Stimulated activated CD4-positive, alpha-beta T cell treated with anti-CD3 and anti-CD28 coated beads, Interleukin-2, amount 100 ng/mL, for 4 hours (primary cell): ENCODE results near the gene GPR142.
A peak's percentile ranks its signal among the peaks of the same experiment; 100 is the strongest.

Experiments
- DNase-seq: peaks from one replicate; pipeline ENCODE4 v3.0.0-alpha.2; 2020; ENCODE audit warnings: low read depth

Gene GPR142

DNA sequence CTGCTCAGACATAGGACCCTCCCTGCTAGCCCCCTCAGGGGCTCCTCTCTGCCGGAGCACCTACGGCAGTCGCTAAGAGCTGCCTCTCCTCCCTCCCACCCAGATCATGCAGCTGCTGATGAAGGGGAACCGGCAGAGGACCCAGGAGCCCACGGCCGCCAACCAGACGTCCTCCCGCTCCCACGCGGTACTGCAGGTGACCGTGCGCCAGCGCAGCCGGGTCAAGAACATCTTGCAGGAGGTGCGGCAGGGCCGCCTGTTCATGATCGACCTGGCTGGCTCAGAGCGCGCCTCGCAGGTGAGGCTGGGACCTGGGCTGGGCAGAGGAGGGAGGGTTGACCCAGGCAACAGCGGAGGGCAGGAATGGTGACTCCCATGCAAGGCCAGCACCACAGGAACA lies 22.6 kb upstream of the GPR142 start:
- no peak for DNase-seq

DNA sequence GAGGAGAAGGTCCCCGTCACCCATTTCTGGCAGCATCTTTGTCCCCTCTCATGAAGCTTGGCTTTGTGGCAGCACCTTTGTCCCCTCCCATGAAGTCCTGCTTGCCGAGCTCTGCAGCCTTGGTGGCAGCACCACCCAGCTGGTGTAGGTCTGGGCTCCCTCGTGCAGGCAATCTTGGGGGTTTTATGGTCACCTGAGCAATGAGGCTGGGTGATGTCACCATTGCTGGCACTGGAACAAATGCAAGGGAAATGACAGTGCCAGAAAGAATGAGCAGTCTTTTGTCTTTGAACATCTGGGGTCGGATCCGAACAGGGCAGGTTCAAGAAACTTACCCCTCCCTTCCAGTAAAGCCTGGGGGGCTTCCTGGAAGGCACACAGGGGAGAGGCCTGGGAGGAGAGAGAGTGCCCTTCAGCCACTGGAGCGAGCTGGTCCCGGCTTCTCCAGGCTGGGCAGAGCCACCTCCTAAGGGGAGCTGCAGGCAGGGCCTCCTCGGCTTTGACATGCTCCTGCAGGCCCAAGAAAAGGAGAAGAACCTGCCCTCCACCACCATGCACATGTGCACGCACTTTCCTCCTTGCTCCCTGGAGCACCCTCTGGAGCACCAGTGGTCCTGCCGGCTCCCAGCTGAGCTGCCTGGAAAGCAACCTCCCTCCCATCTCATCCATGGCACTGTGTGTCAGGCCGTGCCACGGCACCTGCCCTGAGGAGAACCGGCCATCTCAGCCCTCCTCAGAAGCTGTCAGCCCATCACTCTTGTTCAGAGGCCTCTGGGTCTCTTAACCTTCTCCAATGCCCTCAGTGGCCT lies 21.7 kb upstream of the GPR142 start:
- DNase-seq, result no peak

DNA sequence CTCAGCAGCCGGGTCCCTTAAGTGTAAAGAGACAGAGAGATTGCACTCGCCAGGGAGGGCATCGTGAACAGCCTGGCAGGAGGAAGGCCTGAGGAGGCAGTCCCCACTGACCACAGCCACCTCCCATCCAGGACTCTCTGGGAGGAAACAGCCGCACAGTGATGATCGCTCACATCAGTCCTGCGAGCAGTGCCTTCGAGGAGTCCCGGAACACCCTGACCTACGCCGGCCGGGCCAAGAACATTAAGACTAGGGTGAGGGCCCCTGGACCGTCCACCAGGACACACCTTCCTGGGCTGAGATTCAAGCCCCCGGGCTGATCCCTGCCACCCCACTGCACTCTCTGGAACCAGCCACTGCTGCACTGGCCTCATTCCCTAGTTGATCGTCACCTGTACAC lies 19.7 kb upstream of the GPR142 start:
- DNase-seq, result no peak

DNA sequence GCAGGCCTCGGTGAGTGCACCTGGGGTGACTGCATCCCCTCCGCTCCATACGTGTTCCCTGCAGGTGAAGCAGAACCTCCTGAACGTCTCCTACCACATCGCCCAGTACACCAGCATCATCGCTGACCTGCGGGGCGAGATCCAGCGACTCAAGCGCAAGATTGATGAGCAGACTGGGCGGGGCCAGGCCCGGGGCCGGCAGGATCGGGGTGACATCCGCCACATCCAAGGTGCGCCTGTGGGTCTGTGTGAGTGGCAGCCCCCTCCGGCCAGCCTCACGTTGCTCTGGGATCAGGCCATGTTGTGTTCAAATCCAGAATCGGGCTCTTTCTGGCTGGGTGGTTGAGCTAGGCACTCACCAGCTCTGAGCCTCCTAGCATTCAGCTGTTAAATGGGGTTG lies 18.2 kb upstream of the GPR142 start:
- no peak for DNase-seq

DNA sequence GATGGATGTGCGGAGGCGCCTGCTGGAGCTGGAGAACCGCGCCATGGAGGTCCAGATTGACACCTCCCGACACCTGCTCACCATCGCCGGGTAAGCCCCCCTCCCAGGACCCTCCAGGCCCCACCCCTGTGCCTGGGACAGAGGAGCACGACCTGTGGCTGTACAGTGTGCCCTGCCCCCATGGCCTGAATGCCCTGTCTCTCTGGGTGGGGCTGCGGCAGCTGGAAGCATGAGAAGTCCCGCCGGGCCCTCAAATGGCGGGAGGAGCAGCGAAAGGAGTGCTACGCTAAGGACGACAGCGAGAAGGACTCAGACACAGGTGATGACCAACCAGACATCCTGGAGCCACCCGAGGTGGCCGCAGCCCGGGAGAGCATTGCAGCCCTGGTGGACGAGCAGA lies 16.8 kb upstream of the GPR142 start:
- no peak for DNase-seq

DNA sequence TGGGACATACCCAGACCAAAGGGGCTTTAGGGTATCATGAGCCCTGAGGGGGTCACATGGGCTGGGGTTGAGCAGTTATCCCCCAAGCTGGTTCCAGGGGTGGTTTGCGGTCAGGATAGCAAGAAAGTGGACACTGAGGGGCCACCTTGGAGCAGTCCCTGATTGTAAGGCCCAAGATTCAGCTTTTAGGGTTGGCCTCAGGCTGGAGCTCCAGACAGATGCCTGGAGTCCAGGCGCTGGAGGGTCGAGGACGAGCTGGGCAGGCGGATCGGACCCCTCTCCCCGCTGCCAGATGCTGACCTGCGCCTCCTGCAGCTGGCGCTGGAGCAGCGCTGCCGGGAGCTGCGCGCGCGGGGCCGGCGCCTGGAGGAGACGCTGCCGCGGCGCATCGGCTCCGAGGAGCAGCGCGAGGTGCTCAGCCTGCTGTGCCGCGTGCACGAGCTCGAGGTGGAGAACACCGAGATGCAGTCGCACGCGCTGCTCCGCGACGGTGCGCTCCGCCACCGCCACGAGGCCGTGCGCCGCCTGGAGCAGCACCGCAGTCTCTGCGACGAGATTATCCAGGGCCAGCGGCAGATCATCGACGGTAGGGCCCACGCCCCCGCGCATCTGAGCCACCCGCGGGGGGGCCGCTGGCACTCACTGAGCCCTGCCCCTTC lies 15.6 kb upstream of the GPR142 start:
- no peak for DNase-seq

DNA sequence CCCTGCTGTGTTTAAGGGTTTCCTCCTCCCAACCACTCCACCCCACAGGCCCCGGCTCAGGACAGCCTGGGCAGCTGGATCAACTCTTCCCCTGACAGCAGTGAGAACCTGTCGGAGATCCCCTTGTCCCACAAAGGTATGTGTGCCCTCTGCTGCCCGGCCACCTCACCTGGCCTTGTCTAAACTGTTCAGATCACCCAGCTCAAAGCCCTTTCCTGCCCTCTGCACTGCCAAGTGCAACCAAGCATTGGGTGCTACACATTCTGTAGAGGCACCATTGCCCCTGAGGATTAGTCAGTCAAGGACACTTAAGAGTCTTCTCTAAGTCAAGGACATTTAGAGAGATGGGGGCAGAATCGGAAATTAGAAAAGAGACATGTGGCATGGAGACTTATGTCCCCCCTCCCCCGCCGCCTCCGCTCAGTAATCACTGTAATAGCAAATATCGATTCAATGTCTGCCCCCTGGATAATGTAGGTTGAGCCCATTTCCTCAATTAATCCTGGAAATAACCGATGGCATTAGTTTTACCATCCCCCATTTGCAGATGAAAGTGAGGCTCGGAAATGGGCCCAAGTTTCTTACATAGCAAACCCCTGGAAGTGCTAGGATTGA lies 13.8 kb upstream of the GPR142 start:
- no peak for DNase-seq

DNA sequence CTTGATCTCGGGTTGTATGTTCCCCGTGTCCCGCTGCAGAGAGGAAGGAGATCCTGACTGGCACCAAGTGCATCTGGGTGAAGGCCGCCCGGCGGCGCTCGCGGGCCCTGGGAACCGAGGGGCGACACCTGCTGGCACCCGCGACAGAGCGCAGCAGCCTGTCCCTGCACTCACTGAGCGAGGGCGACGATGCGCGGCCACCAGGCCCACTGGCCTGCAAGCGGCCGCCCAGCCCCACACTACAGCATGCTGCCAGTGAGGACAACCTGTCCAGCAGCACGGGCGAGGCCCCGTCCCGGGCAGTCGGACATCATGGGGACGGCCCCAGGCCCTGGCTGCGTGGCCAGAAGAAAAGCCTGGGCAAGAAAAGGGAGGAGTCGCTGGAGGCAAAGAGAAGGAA lies 13.2 kb upstream of the GPR142 start:
- no peak for DNase-seq

DNA sequence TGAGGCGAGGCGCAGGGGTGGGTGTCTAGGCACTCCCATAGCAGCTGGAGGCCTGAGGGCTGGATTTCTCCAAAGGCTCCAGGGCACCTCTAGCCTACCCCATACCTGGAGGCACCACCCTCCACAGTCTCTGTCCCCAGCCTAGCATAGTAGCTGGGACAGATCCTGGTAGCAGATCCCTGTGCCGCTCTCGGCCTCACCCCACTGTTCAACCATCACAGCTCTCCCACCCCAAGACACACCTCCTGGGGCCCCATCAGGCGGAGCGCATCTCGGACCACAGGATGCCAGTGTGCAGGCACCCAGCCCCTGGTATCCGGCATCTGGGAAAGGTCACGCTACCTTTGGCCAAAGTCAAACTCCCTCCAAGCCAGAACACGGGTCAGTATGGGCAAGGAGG lies 12.7 kb upstream of the GPR142 start:
- DNase-seq, result no peak

DNA sequence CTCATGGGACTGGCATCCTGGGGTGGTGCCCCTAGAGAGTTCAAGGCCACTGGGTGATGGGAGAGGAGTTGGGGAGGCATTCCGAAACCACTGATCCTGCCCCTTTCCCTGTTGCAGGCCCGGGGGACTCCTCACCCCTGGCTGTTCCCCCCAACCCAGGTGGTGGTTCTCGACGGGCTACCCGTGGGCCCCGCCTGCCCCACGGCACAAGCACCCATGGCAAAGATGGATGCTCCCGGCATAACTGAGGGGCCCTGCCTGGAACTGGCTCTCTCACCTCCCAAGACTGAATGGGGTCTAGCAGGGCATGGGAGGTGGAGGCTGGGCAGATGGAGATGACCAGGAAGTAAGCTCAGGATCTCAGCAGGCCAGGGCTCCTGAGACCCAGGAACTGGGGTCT lies 12.2 kb upstream of the GPR142 start:
- no peak for DNase-seq

DNA sequence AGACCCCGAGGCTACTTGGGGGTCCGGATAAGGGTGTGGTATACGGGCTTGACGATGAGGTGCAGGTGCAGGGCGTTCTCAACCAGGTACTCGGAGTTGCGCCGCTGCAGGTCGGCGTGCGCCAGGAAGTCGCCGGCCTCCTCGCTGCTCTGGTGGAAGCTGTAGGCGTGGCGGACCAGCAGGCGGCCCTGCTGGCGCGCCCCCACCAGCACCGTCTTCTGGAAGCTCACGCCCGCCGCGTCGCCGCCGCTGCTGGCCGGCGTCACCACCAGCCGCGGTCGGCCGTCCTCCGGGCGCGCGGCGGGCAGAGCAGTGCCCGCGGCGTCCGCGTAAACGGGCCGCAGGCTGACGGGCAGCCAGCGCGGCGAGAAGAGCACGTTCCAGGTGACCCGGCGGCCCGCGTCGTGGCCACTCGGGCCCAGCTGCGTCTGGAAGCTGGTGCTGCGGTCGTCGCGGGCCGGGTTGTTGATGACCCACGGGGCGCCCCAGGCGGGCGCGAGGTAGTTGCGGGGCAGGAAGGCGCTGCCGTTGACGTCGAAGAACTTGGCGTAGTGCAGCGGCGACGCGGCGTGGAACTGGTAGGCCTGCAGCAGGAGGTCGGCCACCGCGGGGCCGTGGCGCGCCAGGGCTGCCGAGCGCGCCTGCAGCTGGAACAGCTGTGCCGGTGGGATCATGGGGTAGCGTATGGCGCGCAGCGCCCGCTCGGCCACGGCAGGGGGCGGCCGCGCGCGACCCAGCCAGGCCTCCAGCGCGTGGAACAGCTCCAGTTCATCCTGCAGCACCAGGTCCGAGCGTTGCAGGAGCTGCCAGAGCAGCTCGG lies 10.4 kb upstream of the GPR142 start:
- no peak for DNase-seq

DNA sequence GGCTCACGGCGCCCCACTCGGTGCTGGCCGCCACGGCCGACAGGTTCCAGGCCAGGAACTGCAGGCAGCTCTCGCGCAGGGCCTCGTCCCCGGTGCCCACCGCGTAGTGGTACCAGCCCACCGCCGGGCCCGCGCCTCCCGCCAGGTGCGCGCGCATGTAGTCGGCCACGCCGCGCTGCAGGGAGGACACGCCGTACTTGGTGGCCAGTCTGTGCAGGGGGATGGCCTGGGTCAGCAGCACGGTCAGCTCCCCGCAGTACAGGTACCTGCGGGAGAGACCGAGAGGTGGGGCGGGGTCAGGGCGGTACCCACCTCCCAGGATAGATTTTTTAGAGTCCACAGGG lies 9.9 kb upstream of the GPR142 start:
- DNase-seq, result no peak

DNA sequence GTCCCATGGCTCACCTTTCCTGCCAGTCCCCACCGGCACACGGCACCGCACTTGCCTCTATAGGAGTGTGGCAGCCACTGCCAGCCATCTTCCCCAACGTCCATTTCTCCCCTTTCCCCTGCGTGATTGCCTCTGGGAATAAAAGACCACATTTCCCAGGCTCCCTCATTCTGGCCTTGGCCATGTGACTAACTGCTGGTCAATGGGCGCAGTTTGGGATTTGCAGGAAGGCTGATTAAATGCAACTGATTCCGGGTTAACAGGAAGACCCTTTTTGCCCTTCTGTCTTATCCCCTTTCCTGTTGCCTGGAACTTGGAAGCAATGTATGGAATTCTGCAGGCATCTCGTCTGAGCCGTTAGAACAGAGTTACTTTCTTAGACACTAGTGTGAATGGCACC lies 8.6 kb upstream of the GPR142 start:
- no peak for DNase-seq

DNA sequence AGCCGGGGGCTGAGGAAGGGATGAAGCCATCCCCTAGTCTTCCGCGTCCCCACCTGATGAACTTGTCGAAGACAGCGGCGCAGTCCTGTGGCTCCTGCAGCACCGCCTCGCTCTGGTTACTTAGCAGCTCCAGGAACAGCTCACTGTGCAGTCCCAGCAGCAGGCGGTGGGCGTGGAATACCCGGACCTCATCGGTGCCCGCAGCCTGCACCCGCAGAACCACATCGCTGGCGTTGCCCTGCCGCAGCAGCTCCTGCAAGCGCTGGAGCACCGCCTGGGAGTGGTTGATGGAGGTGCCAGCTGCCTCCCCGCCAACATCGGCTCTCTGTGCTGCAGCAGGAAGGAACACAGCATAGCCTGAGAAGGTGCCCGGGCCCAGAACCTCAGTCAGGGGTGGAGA lies 7.4 kb upstream of the GPR142 start:
- no peak for DNase-seq

DNA sequence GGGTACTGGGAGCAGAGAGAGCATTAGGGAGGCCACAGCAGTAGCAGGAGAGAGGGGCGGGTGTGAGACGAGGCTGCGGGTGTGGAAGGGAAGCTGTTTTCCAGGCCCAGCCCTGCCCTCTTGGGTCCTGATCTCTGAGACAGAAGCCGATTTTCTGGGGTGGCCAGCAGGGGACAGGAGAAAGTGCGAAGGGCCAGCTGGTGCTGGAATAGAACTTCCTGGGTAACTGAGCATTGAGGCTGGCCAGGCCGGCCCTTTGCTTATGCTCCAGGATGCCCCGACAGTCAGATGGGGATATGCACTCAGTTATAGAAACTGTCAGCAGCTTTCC lies 6.4 kb upstream of the GPR142 start:
- DNase-seq, result no peak

DNA sequence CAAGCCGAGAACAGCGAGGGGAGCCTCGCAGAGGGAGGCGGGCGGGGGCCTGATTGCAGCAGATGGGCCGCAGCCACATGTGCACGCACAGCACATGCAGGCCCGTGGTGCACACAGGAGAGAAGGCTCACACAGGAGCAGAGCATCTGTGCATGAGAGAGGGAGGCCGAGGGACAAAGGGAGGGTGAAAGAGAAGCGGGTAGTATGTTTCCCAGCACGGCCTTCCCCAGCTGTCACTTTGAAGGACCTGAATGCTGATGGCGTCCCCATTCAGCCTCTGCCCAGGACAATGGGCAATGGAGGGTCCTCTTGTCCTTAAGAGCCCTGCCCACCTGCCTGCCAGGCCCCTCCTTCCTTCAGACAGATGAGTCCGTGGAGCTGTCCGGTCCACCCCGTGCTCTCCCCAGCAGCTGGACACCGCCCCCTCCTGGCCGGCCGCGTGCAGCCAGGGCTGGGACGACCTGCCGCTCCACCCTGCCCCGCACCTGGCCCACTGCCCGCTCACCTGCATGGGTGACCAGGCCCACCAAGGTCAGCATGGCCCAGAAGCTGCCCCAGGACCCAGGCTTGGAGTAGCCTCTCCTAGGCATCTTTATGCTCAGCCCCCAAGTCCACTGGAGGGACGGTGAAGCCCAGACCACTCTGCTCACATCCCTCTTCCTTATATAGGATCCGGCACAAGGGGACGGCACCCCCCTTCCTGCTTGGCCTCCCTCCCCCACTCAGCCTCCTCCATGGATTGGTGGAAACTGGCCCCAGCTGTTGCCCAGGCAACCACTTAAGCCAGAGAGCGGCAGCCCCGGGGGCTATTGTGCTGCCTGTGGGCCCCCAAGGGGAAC lies 5.9 kb upstream of the GPR142 start, which contains the start of gene BTBD17:
Gene BTBD17, minus strand, starts transcription at position 639 of the 839 bp plus-strand sequence. Its CDS starts 49 bp downstream, at position 590.
- no peak for DNase-seq

DNA sequence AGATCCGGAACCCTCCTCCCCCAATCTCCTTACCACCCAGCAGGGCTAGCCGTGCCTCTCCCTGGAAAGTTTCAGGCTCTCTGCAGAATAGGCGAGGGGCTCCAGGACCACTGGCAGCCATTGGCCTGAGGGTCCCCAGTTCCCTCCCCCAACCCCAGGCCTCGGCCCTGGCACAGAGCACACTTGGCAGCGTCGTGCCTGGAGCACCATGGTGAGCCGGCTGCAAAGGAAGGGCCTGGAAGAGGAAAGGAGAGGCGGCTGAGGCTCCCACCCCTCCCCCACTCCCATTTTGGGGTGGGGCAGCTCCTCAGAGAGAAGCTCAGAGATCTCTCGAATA lies 5.3 kb upstream of the GPR142 start:
- no peak for DNase-seq

DNA sequence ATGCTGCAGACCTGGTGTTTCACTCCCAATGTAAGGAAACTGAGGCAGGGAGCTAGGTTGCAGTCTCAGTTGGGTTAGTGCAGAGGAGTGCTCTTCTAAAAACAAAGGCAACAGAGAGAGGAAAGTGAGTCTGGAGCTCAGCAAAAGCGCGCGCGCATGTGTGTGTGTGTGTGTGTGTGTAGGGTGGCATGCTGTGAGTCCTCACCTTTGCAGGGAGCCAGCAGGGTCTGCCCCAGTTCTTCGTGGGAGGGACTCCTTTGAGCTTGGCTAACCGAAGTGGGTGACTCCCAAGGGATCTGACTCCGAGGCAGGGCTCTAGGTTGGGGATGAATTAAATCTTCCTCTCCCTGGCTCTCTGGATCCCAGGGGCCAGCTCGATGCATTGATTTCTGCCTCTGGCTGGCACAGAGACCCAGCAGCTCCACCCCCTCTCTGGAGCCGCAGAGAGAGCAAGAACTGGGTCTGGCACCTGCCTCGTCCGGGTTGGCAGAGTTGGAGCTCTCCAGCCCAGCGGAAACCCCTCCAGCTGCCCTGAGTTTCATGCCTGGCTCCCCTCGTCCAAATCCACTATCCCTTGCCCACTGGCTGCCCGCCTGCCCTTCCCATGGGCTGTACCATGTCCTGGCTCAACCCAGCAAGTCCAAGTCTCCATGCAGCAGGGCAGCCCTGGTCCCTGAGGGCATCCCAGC lies 4.4 kb upstream of the GPR142 start:
- DNase-seq, result no peak

DNA sequence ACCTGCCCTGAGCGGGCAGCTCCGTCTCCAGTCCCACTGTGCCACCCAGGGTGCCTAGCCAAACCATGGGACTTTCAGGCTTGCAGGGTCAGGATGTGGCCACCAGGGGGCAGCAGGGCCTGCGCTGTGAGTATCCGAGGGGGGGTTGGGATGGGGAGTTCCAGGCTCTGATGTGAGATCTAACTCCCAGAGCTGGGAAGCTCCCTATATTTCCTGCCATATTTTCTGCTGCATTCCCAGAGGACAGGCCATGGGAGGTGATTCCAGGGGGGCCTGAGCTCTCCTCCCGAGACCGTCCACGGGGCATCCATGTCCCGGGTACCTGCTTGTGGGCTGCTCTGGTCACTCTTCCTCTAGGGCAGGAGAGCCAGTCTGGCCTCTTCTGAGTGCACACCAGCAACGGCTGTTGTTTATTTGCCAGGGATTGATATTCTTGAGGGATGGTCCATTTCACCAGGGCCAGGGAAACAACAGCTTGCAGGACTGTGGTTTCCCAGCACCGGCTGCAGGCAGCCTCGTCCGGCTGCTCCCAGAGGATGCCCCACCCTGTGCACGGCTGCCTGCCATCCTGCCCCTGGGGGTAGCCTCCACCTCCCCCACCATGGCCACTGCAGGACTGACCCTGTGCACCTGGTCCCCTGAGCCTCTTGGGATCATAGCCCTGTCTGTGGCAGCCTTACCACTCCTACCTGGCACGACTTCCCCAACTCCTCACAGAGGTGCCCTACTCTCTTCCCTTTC lies 1.2 kb downstream of the GPR142 start:
- peak; percentile 58 for DNase-seq

DNA sequence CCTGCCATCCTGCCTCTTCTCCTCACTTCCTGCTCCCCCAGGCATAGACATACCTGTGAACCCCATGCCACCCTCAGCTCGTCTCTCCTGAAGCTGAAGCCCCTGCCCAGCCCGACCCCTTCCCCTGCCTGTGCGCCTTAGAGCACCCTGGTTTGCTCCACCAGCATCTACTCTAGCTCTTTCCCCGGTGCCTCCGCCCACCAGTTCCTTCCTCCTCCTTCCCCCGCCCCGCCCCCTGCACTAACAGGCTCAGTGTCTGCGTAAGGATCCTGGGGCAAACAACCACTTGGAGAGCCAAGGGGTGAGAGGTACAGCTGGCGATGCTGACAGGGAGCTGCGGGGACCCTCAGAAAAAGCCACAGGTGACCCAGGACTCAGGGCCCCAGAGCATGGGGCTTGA lies 1.9 kb downstream of the GPR142 start:
- DNase-seq, result peak; percentile 67
